Measurements from ENCODE around the gene FRMD1.

Gene FRMD1

DNA sequence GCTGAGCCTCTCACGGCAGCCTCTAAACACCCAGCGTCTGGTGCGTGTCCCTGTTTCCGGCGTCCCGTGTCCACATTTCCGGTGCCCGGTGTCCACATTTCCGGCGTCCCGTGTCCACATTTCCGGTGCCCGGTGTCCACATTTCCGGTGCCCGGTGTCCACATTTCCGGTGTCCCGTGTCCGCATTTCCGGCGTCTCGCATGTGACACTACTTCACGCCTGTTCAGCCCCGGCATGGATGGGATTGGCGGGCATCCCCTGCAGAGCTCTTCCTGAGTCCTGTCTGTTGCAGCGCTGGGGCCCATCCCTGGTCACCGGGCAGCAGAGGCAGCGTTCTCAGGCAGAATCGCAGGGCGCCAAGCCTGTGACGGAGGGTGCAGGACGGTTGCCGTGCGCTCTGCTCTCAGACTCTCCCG, 3.2 kb downstream of the FRMD1 start:
- no peak for DNase-seq

DNA sequence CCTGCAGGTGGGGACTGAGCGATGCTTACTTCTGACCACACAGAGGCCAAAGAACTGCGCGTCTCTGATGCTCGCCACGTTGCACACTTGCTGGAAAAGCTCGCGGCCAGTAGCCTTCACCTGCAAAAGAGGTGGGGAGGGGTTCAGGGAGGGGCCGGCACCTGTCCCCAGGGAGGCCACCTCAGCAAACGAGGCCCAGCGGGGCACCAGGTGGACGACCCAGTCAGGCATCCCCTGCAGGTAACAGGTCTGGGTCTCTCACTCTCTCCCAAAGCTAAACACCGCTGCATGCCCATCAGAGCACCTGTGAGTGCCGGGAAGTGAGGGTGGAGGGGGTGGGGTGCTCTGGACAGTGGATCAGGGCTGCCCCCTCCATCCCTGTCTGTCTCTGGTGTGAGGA, 3.8 kb downstream of the FRMD1 start:
- DNase-seq: no peak

DNA sequence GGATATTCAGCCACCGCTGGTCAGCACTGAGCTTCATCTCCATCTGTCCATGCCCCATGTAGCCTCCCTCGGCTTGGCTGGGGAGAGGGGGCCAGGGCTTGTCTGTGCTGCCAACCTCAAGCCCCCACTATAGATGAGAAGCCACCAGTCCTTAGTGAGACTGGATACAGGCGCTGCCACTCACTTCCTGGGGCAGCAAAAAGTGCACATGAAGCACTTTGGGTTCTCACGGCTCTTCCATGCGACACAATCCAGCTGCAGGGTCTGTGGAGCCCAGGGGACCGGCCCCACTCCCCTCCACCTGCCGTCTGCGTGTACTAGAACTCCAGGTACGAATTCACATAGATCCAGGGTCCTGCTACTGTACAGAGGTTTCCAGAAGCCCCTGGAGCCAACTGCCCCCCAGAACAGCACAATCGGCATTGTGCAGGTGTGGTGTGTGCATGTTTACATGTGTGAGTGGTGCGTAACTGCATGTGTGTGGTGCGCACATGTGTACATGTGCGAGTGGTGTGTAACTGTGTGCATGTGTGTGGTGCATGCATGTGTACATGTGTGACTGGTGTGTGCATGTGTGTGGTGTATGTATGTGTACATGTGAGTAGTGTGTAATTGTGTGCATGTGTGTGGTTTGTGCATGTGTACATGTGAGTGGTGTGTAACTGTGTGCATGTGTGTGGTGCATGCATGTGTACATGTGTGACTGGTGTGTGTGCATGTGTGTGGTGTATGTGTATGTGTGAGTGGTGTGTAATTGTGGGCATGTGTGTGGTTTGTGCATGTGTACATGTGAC, 4.9 kb downstream of the FRMD1 start:
- no peak for DNase-seq

DNA sequence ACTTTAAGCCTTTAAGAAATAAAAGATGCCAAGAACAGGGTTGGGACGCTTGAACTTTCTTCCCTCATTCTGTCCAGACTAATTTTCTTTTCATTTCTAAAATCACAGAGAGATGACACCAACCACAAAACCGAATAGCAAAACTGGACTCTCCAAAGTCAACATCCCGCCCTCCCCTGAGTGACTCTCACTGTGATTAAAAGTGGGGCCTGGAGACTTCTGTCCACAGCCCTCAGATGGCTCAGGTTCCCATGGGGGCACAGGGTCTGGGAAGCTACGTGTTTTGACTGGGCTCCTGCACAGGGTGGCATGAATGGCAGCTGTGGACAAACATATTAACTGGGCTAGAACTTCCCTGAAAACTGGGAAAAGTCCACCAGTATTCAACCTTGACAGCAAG, 6.3 kb downstream of the FRMD1 start:
- no peak for DNase-seq

DNA sequence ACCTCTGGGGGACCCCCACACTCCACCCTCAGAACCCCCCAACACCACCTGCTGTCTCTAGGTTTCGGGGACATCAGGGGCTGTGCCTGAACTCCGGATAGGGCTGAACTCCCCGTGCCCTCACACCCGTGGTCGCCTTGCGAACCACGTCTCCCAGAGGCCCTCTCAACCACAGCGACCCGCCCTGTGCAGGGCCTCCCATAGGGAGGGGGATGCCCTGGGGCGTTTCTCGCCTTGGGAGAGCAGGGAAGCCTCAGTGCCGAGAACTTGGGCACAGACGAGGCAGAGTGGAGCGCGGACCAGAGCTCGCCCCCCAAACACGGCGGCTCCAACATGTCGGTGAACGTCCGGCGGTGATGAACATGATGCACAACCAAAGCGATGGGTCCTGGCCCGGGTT, 6.8 kb downstream of the FRMD1 start:
- DNase-seq: no peak

DNA sequence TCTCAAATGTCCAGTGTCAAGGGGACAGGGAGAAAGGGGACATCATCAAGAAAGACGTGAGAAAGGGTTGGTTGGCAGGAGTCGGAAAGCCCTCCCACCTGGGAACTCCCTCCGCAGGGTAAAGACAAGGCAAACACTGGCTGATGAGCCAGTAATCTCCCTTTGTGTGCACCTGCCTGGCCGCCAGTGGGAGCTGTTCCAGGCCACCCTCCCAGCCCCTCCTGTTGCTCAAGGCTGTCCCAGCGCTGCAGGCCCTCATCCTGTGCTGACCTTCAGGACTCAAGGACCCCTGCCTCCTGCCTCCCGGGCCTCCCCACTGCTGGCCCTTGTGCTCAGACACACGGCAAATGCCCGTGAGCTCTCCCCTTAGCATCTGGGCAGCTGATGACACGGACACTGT, 7.4 kb downstream of the FRMD1 start:
- no peak for DNase-seq

DNA sequence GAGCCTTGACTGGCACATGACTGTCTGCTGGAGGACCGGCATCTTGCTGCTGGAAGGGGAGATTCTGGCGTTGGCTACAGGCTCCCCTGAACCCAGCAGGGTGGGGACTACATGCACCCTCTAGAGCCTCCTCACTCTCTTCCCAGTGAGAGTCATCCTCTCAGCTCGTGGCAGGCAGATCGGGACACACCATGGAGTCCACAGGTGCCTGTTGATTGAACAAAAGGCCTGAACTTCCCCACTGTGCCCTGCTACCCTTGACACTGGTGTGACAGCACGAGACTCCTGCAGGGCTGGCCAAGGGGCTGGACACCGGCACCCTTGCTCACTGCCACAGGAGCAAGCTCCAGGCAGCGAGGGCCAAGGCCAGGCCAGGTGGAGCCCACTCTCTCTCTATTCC, 8.2 kb downstream of the FRMD1 start:
- DNase-seq: no peak

DNA sequence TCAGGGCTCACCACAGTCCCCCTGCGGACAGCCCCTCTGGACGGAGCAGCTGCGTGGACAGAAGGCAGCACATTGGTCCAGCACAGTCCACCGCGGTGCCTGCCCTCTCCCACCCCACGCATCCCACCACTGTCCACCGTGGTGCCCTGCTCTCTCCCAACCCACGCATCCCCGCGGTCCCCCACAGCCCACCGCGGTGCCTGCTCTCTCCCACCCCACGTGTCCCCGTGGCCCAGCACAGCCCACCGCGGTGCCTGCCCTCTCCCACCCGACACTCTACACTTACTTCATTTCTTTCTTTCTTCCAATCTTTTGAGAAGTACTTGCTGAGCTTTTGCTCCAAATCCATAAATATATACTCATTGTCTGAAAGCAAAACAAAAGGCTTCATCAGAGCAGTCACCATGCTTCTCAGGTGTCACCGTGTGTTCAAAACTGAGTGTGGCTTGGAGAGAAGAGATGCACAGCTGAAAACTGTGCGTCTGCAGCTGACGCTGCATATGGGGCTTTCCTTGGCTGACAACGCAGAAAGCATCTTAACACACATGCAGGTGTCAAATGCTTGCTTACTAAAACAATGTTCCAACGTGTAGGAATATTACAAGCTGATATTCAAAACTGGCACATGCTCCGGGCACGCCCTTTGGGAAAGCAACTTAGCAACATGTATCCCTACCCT, 11.8 kb downstream of the FRMD1 start:
- no peak for DNase-seq

DNA sequence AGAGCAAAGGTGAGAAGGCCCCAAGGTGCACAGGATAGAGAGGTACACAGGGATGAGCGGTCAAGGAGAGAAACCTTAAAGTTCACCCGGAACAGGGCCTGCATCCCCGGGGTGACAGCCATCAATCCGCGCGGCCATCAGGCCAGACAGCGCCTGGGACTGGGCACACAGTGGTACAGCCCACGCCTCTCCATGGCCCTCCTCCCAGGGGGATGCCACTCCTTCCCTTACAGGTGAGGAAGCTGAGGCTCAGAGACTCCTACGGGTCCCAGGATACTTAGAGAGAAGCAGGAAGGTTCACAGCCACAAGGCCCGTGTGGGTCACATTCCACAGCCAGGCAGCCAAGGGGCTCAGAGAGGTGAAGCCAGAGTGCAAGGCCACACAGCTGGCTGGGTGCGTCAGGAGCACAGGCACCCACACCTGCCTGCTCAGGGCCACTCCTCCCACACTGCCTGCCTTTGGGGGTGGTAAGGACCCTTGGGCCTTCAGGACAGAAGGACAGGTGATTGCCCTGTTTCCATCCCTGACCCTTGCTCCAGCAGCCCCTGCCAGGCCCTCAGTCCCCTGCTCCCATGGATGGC, 14.7 kb downstream of the FRMD1 start:
- no peak for DNase-seq

DNA sequence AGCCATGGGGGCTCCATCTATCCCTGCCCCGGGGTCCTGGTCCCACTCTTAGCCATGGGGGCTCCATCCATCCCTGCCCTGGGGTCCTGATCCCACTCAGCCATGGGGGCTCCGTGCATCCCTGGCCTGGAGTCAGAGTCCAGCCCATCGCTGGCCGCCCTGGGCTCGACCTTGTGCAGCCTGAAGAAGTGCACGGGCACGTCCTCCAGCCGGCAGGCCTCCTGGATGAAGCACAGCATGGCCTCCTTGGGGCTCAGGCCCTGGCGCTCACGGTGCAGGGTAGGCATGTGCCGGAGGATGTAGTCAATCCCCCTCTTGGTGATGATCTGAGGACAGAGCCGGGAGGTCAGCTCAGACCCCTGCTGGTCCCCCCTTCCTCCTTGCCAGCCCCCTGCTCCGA, 15.6 kb downstream of the FRMD1 start:
- no peak for DNase-seq

DNA sequence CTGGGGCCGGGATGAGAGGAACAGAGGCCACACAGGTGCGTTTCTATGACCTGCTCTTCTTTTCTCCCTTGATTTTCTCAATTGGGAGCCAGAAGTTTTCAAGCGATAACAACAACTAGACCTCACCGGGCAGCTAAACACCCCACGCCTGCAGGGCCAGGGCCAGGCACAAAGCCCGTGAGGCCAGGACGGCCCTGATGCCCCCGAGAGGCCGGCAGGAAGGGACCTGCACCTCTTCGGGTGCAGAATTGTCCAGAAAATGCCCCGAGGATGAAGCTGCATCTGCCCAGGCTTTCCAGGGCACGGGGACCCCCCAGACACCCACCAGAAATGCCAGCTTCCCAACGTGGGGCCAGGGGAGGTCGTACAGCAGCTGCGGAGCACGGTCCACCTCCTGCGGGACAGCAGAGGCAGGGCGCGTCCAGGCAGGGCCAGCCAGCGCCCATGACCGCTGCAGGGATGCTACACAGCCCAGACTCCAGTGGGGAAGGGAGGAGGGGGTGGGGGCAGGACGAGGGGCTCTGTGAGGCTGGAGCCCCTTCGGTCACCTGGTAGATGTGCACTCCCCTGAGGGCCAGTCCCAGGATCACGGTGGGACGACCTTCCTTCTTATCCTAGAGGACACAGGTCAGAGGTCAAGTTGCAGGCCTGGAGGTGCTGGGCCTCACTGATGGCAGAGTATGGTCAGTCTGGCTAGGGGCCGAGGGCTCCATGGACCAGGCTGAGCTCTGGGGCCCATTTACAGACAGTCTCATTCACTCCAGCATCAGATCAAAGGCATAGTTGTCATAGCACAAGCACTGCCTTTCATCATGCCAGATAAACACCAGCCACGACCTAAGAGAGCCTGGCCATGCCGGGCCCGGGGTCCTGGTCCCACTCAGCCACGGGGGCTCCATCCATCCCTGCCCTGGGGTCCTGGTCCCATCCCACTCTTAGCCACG, 16.4 kb downstream of the FRMD1 start:
- no peak for DNase-seq

DNA sequence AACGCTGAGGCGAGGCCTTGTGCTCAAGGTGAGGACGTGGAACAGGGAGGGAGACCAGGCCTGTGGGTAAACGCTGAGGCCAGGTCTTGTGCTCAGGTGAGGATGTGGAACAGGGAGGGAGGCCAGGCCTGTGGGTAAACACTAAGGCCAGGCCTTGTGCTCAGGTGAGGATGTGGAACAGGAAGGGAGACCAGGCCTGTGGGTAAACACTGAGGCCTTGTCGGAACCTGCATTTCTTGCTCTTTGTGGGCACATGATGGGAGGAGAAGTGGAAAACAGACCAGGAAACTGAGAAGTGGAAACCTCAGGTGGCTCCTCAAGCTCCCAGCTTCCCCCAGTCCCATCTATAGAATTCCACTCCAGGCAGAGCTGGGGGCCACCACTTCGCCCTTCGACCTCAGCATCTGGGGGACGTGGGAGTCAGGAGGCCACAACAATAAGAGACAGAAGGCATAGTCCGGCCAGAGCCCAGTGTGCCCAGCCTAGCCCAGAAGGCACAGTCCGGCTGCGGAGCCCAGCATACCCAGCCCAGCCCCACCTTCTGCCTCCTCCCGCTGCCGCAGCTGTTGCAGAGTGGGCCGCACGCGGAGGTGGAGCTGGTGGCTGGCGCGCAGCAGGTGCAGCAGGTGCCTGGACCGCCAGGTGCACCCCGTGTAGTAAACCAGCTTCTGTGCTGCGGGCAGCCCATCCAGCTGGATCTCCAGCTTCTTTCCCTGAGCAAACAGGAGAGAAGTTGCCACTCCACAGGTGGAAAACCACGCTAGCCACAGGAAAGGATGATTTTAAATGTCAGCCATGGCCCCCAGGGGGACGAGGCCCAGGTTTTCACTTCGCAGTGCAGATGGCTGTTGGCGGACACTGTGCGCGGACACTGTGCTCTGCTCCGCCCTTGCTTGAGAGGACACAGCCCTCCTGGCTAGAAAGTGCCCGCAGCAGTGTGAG, 17.5 kb downstream of the FRMD1 start:
- no peak for DNase-seq

DNA sequence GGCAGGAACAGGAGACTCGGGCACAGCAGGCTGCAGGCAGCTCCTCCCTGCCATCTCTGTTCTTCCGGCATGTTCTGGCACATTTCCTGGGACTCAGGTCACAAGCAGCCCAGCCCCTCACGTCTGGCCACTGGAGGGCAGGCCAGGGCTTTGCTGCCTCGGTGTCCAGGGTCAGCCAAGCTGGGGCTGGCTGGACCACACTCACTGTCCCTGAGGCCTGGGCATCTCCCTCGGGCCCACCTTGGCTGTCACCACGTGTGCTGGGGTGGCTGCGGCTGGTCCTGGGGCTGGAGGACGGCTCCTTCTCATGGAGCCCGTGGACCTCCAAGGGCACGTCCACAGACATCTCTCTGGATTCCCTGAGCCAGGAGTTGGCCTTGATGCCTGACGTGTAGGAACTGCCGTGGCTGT, 18.5 kb downstream of the FRMD1 start:
- no peak for DNase-seq

DNA sequence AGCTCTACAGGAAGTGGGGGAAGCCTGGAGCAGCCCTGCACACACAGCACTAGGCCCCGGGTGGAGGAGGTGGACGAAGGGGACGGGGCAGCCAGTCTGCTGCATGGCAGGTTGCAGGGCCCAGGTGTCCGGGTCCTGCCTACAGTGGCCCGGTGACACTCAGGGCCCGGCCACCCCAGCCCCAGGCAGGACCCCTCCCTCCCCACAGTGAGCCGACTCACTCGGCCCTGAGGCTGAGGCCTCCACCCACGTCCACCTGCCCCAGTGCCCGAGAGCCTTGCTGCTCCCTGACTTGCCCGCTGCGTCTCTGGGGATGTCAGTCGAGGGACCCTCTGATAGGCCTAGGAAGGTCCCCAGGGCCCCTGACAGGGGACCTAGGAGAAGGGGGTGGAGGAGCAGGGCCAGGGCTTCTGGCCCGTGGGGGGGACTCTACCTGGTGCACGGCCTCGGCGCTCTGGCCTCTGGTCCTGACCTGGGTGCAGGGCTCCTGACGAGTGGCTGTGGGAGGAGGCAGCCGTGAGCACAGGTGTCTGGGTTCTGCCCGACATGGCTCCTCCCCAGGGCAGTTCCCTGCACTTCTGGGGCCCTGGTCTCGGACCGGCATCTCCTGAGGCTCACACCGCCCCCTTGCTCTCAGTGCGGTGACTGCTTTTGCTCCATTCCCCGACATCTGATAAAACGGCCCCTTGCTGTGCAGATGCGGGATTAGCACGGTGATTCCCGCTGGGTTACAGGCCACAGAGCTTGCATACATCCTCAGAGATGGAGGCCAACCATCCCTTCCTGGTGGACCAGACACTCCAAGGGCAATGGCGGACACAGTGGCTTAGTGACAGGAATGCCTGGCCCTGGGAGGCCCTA, 20.1 kb downstream of the FRMD1 start:
- no peak for DNase-seq

DNA sequence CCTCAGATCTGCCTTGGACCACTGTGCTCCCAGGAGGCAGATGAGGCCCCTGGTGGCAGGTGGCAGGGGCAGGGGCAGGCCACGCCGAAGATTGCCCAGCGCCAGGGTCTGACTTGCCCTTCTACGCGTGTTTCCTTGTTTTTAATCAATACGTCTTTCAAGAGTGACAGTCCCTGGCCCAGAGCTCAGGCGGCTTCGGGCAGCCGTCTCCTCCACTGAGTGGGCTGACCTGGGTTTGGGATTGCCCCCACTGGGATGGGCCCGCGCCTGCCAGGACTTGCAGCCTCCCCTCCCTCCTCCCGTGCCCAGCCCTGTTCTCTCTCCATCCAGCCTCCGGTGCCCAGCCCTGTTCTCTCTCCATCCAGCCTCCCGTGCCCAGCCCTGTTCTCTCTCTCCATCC, 21.2 kb downstream of the FRMD1 start:
- DNase-seq: no peak

DNA sequence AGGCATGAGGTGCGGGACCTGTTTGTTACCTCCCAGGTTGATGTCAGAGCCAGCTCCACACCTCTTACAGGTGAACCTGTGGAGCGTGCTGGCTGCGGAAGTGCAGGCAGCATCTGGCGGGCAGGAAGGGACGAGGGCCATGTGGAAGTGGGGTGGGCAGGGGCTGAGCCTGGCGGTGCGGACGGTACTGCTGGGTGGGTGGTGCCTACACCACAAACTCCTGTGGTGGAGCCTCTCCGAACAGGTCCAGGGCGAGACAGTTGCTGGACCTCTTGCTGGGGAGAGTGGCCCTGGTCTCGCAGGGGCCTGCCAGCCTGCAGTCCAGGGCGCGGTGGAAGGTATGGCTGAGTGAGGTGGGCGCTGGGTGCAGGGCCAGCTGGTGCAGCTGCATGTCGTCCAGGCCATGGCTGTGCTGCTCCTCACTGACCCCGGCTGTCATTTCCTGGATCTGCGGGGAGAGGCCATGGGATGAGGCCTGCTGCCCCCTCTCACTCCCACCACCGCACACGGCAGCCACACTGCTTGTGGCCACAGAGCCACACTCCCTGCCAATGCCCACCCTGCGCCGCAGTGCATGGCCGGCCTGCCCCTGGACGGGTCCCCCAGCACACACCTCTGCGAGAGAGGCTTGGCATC, 22.0 kb downstream of the FRMD1 start:
- no peak for DNase-seq

DNA sequence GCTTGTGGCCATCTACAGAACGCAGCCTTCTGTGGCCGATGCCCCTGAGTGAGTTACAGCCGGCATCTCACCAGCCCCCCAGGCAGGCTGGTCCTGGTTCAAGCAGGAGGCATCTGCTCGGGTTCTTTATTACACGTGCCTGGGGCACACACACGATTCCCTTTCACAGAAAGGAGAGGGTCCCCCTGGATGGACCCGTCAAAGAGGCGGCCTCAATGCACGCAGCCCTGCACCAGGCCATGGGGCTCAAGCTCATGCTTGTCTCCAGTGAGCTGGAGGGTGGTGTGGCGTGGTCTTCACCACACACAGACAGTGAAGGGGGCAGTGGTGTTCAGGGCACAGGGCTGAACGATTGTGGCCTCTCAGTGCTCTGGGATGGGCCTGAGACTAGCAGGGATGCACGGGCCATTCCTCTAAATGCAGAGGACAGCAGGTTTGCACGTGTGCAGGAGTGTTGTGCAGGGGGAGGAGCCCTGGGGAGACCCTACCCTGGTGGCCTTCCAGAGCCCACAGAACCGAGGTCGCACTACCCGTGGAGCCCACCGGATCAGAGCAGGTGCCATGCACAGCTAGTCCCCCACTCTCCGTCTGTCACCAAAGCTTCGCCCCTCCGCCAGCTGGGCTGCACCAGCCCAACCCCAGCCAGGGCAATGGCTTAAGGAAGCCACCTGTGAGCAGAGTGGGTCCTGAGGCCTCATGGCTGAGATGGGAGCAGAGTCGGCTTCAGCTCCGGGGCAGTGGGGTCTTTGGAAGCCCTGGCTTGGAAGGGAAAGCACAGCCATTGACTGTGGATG, 23.1 kb downstream of the FRMD1 start:
- no peak for DNase-seq

DNA sequence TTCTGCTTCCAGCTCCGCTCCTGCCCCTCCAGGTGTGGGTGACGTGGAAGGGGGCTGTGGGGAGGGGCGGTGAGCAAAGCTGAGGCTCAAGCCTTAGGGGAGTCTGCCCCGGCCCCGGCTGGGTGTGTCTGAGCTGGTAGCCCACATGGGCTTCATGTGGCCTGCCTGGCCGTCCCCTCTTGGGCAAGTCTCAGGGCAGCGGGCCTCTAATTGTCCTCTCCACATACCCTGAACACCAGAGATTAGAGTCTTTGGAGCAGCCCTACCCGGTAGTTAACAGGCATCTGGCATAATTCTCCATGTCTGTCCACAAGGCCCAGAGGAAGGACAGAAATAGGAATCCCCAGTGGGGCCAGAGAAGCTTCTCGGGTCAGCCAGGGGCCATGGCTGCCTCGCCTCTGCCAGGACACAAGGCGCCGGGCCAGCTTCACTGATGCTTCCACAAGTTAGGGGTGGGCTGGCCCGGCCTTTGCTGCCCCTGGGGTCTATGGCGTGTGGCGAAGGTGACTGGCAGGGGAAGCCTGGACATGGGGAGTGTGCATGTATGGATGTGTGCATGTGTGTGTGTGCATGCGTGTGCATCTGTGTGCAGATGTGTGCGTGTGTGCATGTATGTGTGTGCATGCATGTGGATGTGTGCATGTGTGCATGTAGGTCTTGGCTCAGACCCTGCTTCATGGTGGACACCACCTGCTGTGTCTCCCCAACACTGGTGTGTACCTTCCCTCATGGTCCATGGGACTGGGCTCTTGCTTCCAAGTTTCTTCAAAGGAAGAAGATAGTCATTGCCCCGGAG, 24.0 kb downstream of the FRMD1 start:
- DNase-seq: no peak

Data from T-helper 2 cell (primary cell).